PC-3 (cell line): ENCODE results near the gene ADAMTS9.

Experiments
- CTCF ChIP-seq: fragments of 300-600 bp; sonication (generic); conservative IDR thresholded peaks from 2 replicates; pipeline ENCODE4 v1.5.1; 2017; ENCODE audit warnings: antibody characterized with exemption, low read depth, mild to moderate bottlenecking, low read length
- EZH2 ChIP-seq: fragments of 300-600 bp; sonication (generic); IDR thresholded peaks from one replicate; pipeline ENCODE4 v1.6.1; 2017; ENCODE audit warnings: antibody characterized with exemption, mild to moderate bottlenecking, low read length; ENCODE audit not compliant: unreplicated experiment
- EZH2phosphoT487 ChIP-seq: fragments of 300-600 bp; sonication (generic); IDR thresholded peaks from 2 replicates; pipeline ENCODE4 v1.6.1; 2018; ENCODE audit warnings: mild to moderate bottlenecking, antibody characterized with exemption, low read length, borderline replicate concordance

GRCh38 chr3:64506255-64506654, 181.5 kb downstream of the ADAMTS9 start:
- TF ChIP-seq CTCF (no peak), EZH2phosphoT487 (no peak), EZH2 (no peak)
